ENCODE data around the gene PRKN. TPM values are rescaled to one million over a fixed set of nuclear protein-coding genes. Genes with fewer than 3 reads are reported as not detected.
A peak's percentile ranks its signal among the peaks of the same experiment; 100 is the strongest.

Gene PRKN
- total RNA-seq, 1 experiment from 2014 or later: 2.0 TPM

DNA sequence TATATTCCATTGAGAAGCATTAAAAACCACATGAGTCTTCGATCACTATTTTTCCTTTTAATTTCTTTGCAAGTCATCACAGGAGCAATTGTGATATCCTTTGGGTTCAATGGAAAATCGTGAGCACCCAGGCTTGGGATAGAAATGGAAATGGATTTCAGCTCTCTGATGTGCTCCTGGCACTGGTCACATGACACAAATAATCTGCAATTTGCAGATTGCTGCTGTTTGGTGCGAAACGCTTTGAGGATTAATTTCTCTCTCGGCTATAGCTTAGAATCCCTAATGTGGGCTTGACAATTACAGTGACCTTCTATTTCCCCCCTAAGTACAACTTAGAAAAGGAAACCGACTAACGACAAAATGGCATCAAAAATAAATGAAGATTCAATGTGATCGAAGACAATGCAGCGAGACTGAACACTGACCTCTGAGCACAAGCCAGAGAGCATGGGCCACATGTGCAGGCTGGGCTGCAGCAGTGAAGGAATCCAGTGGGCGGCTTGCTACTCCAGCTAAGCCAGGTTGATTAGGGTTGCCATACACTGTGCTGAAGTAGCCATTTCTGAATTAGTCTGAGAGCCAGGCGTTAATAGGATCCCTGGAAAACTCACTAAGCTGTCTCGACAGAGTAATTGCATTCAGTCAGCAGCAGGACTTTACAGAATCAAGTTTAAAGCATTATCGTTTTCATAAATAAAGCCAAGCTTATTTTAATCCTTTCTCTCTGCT, 1151.9 kb downstream of the PRKN start:
- Histone ChIP-seq H3K23me2 (ENCODE audit: insufficient read length, low read depth, low read length, poor library complexity, severe bottlenecking) (no peaks in the 10 kb centered on the region), H2BK20ac (ENCODE audit: low read depth, low read length, poor library complexity, severe bottlenecking) (no peak overlapping the region), H2BK120ac (ENCODE audit: low read depth, low read length, poor library complexity, severe bottlenecking) (no peak overlapping the region), H4K8ac (replicated peaks; ENCODE audit: insufficient read length, low read depth, low read length) (no peak overlapping the region), H3K79me2 (ENCODE audit: insufficient read depth, low read length) (no peaks in the 10 kb centered on the region), H2BK12ac (ENCODE audit: insufficient read length, low read depth, low read length) (no peak overlapping the region), H3K9ac (ENCODE audit: extremely low read depth, insufficient read length, low read length) (no peak overlapping the region), H3K23ac (ENCODE audit: insufficient read length, low read depth, low read length) (no peak overlapping the region), H3K9me3 (ENCODE audit: control insufficient read depth, low read depth, low read length) (no peaks in the 10 kb centered on the region), H3K27ac (ENCODE audit: insufficient read length, low read depth, low read length) (no peak overlapping the region), H2BK5ac (ENCODE audit: insufficient read length, low read length) (no peak overlapping the region), H3T11ph (ENCODE audit: low read length) (no peak overlapping the region), H4K5ac (ENCODE audit: insufficient read length, low read depth, low read length) (no peak overlapping the region), H3K4me1 (ENCODE audit: insufficient read depth, low read length) (no peaks in the 10 kb centered on the region), H3K18ac (ENCODE audit: insufficient read length, low read depth, low read length) (no peak overlapping the region), H3K4ac (ENCODE audit: low read depth, low read length) (no peak overlapping the region), H3K56ac (ENCODE audit: insufficient read length, low read depth, low read length) (no peak overlapping the region), H4K20me1 (ENCODE audit: control insufficient read depth, insufficient read depth, insufficient read length) (no peaks in the 10 kb centered on the region), H2AK5ac (ENCODE audit: insufficient read length, low read length) (no peak overlapping the region), H3K79me1 (ENCODE audit: insufficient read depth, low read depth, low read length, poor library complexity, severe bottlenecking) (no peaks in the 10 kb centered on the region), H3K14ac (ENCODE audit: insufficient read depth, low read length) (no peak overlapping the region), H3K4me2 (ENCODE audit: insufficient read depth, insufficient read length, low read length) (no peak overlapping the region), H2AFZ (ENCODE audit: low read length) (no peak overlapping the region), H4K91ac (ENCODE audit: insufficient read length, low read depth, low read length) (no peak overlapping the region), H3K27me3 (ENCODE audit: insufficient read depth, low read length) (no peaks in the 10 kb centered on the region), H2BK15ac (ENCODE audit: low read depth, low read length) (no peak overlapping the region)
- Mint-ChIP-seq H3K27me3 (ENCODE audit: low read depth) (no peaks in the 10 kb centered on the region), H3K9me3 (peaks cover 5% of the 10 kb centered on the region in 2 experiments; a peak in 4 of 5 replicates), H3K36me3 (ENCODE audit: insufficient read depth in 1 of 3, low read depth in 3 of 3) (peaks cover 0 to 9% (median 0%) of the 10 kb centered on the region in 3 experiments; a peak in 4 of 7 replicates), H3K4me3 (no peak overlapping the region), H3K4me1 (peaks cover 7 to 10% of the 10 kb centered on the region in 2 experiments), H3K27ac (peak overlapping the region in 1 of 3 experiments; percentile 55; a peak in 2 of 7 replicates)
- no peak for DNase-seq
- WGBS (ENCODE audit: extremely low coverage, insufficient read length, low lambda C conversion rate): no CpG with 5 or more reads among the region's 13 CpGs
- TF ChIP-seq, protein P1, sequence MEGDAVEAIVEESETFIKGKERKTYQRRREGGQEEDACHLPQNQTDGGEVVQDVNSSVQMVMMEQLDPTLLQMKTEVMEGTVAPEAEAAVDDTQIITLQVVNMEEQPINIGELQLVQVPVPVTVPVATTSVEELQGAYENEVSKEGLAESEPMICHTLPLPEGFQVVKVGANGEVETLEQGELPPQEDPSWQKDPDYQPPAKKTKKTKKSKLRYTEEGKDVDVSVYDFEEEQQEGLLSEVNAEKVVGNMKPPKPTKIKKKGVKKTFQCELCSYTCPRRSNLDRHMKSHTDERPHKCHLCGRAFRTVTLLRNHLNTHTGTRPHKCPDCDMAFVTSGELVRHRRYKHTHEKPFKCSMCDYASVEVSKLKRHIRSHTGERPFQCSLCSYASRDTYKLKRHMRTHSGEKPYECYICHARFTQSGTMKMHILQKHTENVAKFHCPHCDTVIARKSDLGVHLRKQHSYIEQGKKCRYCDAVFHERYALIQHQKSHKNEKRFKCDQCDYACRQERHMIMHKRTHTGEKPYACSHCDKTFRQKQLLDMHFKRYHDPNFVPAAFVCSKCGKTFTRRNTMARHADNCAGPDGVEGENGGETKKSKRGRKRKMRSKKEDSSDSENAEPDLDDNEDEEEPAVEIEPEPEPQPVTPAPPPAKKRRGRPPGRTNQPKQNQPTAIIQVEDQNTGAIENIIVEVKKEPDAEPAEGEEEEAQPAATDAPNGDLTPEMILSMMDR (conservative IDR thresholded peaks at IDR 0.05): no peak
